Epithelial cell of alveolus of lung (primary cell): ENCODE data around the gene SOX8. TPM values are rescaled to one million over a fixed set of nuclear protein-coding genes. Genes with fewer than 3 reads are reported as not detected.

Experiments
- total RNA-seq: library from RNA; depleted of rRNA; stranded (reverse); fragments of >200 nt; gene quantifications from 2 replicates; pipeline ENCODE4 v1.2.1, GENCODE V29; 2015

SOX8 gene
- 0.13 and 0.88 TPM in 2 replicates for total RNA-seq

GRCh38 chr16:981695-982144 lies at the start of gene SOX8:
TSS of gene SOX8 (plus strand) at chr16:981770. CDS start at chr16:981923, 153 bp downstream.

GRCh38 chr16:970766-971581 lies 10.6 kb upstream of the SOX8 start, which contains the start of gene LMF1:
TSS of gene LMF1 (minus strand) at chr16:970984. CDS start at chr16:970980, 4 bp downstream.

Other genes starting within 250 kb of the SOX8 start
- gene CIAO3, start 240.8 kb upstream of the SOX8 start, total RNA-seq = 24.6 and 26.3 TPM in 2 replicates
- 0.13 TPM in 1 of 2 replicates, not detected in the other for gene MSLN, start 221.0 kb upstream of the SOX8 start, total RNA-seq
- 26.4 and 30.3 TPM in 2 replicates for gene RPUSD1, start 193.4 kb upstream of the SOX8 start, total RNA-seq
- 5.9 and 18.2 TPM in 2 replicates for gene CHTF18, start 193.2 kb upstream of the SOX8 start, total RNA-seq
- gene GNG13, start 181.0 kb upstream of the SOX8 start, total RNA-seq = not detected in 2 replicates
- 11.8 and 14.8 TPM in 2 replicates for gene LMF1, start 10.8 kb upstream of the SOX8 start, total RNA-seq
- gene SSTR5, start 91.0 kb downstream of the SOX8 start, total RNA-seq = 0.32 TPM in 1 of 2 replicates, not detected in the other
- gene C1QTNF8, start 114.5 kb downstream of the SOX8 start, total RNA-seq = not detected in 2 replicates
- 2.7 and 9.6 TPM in 2 replicates for gene CACNA1H, start 171.3 kb downstream of the SOX8 start, total RNA-seq
- not detected in 2 replicates for gene TPSG1, start 243.5 kb downstream of the SOX8 start, total RNA-seq
- gene TPSB2, start 248.4 kb downstream of the SOX8 start, total RNA-seq = not detected in 2 replicates